ENCODE results near the gene TSSC4. TPM values are rescaled to one million over a fixed set of nuclear protein-coding genes. Genes with fewer than 3 reads are reported as not detected.

TSSC4 gene
- 45.5 to 81.8 TPM (median 73.8 TPM) in 5 replicates for total RNA-seq (2022; extraction: Qiagen RNA extraction; ENCODE audit: low read depth)

DNA sequence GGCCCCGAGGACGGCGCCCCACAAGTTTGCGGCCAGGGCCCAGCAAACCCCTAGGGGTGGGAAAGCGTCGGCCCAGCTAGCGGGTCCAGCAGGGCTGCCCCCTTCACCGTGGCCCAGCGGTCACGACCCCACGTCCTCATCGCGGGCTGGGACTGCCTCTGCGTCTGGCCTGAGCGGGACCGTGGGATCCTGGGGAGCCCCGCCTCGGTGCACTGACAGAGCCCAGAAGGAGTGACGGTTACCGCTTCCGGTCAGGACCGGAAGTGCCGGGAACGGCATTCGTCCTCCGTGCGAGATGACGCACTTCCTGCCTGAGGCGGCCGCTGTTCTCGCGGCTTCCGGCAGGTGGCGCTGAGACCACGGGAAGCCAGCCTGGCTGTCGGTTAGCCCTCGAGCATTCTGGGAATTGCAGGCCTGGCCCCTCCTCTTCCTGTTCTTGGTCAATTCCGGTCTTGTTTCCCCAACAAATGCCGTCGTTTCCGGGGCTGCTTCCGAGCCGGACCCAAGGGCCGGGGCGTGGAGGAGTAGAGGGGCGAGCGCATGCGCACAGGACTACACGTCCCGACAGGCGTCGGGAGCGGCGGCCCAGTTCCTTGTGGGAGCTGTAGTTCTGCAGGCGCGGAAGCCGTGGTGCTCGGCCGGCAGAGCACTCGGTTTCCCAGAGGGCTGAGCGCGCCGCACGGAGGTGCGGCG, at the start of gene TSSC4:
Gene TSSC4, plus strand, starts transcription at position 682 of the 693 bp plus-strand sequence. CDS start 1,884 bp downstream, outside the sequence.

GRCh38 chr11:2376751-2377451, 23.6 kb upstream of the TSSC4 start, which contains the start of gene CD81:
Gene CD81 (plus strand): TSS chr11:2377310. CDS start chr11:2377550, 240 bp downstream.

GRCh38 chr11:2443881-2444820, 43.6 kb downstream of the TSSC4 start, which contains the start of gene TRPM5:
Gene TRPM5 (minus strand): TSS chr11:2444514. CDS start chr11:2423036, 21,478 bp downstream.

GRCh38 chr11:2444821-2445745, 44.5 kb downstream of the TSSC4 start, which contains the start of gene KCNQ1:
Gene KCNQ1 (plus strand): TSS chr11:2445008. CDS start chr11:2445099, 91 bp downstream.

Other genes starting within 250 kb of the TSSC4 start
- not detected in 5 replicates for gene INS, start 239.5 kb upstream of the TSSC4 start, total RNA-seq (2022; extraction: Qiagen RNA extraction; ENCODE audit: low read depth)
- gene TH, start 228.9 kb upstream of the TSSC4 start, total RNA-seq (2022; extraction: Qiagen RNA extraction; ENCODE audit: low read depth), result 0.09 TPM in 1 of 5 replicates, not detected in the others
- gene ASCL2, start 130.2 kb upstream of the TSSC4 start, total RNA-seq (2022; extraction: Qiagen RNA extraction; ENCODE audit: low read depth), result 0.03 to 0.07 TPM in 2 of 5 replicates, not detected in the others
- not detected in 5 replicates for gene C11orf21, start 98.8 kb upstream of the TSSC4 start, total RNA-seq (2022; extraction: Qiagen RNA extraction; ENCODE audit: low read depth)
- not detected in 5 replicates for gene TSPAN32, start 98.7 kb upstream of the TSSC4 start, total RNA-seq (2022; extraction: Qiagen RNA extraction; ENCODE audit: low read depth)
- 281 to 422 TPM (median 421 TPM) in 5 replicates for gene CD81, start 23.4 kb upstream of the TSSC4 start, total RNA-seq (2022; extraction: Qiagen RNA extraction; ENCODE audit: low read depth)
- gene TRPM5, start 43.8 kb downstream of the TSSC4 start, total RNA-seq (2022; extraction: Qiagen RNA extraction; ENCODE audit: low read depth), result not detected in 5 replicates
- 0.24 to 0.83 TPM (median 0.43 TPM) in 5 replicates for gene KCNQ1, start 44.3 kb downstream of the TSSC4 start, total RNA-seq (2022; extraction: Qiagen RNA extraction; ENCODE audit: low read depth)